Measurements from ENCODE around the gene CPXM1.
A peak's percentile ranks its signal among the peaks of the same experiment; 100 is the strongest.

Gene CPXM1

GRCh38 chr20:2840138-2840966 lies 39.9 kb upstream of the CPXM1 start, which contains the start of the genes PCED1A and VPS16:
TSS of gene PCED1A (minus strand) at chr20:2840655. CDS start at chr20:2839912, 743 bp downstream.
TSS of gene VPS16 (plus strand) at chr20:2840745. CDS start at chr20:2840775, 30 bp downstream.
- TF ChIP-seq CTCF (IDR thresholded peaks at IDR 0.05; ENCODE audit: insufficient read depth, low read depth, low read length, missing control alignments), result no peak
- peak; percentile 93 for DNase-seq (ENCODE audit: low read depth)
- peak within 1 kb of the TSS; percentile 99 for H3K4me3 ChIP-seq (ENCODE audit: low read depth, low read length)

- DNase-seq (ENCODE audit: low read depth), result no peak
- H3K4me3 ChIP-seq (ENCODE audit: low read depth, low read length), result peak overlapping the region; percentile 99
- no peak for TF ChIP-seq CTCF (IDR thresholded peaks at IDR 0.05; ENCODE audit: insufficient read depth, low read depth, low read length, missing control alignments)
Observed at GRCh38 chr20:2839732-2840137, 39.3 kb upstream of the CPXM1 start.

- no peak for DNase-seq (ENCODE audit: low read depth)
- H3K4me3 ChIP-seq (ENCODE audit: low read depth, low read length), result no peak overlapping the region
Observed at GRCh38 chr20:2838847-2839671, 38.6 kb upstream of the CPXM1 start.

GRCh38 chr20:2838170-2838797 lies 37.9 kb upstream of the CPXM1 start:
- TF ChIP-seq CTCF (IDR thresholded peaks at IDR 0.05; ENCODE audit: insufficient read depth, low read depth, low read length, missing control alignments), result no peak
- H3K4me3 ChIP-seq (ENCODE audit: low read depth, low read length), result no peak overlapping the region
- peak; percentile 82 for DNase-seq (ENCODE audit: low read depth)

More at GRCh38 chr20:2838847-2839671, 38.6 kb upstream of the CPXM1 start:
- TF ChIP-seq CTCF (IDR thresholded peaks at IDR 0.05; ENCODE audit: insufficient read depth, low read depth, low read length, missing control alignments), result no peak

GRCh38 chr20:2837221-2837960 lies 37.0 kb upstream of the CPXM1 start:
- no peak for TF ChIP-seq CTCF (IDR thresholded peaks at IDR 0.05; ENCODE audit: insufficient read depth, low read depth, low read length, missing control alignments)
- DNase-seq (ENCODE audit: low read depth), result no peak
- no peak overlapping the region for H3K4me3 ChIP-seq (ENCODE audit: low read depth, low read length)

- DNase-seq (ENCODE audit: low read depth), result no peak
- TF ChIP-seq CTCF (IDR thresholded peaks at IDR 0.05; ENCODE audit: insufficient read depth, low read depth, low read length, missing control alignments), result no peak
- no peak overlapping the region for H3K4me3 ChIP-seq (ENCODE audit: low read depth, low read length)
Observed at GRCh38 chr20:2836035-2836434, 35.6 kb upstream of the CPXM1 start.

Measured in GM12865 (cell line).